Ishikawa (cell line): ENCODE measurements around the gene EIF4E3.

Experiments
- CEBPB ChIP-seq: IDR thresholded peaks from 2 replicates; pipeline ENCODE4 v1.6.1; 2012
- CREB1 ChIP-seq: IDR thresholded peaks from 2 replicates; pipeline ENCODE4 v1.6.1; 2012; ENCODE audit warnings: low read depth
- EGR1 ChIP-seq: IDR thresholded peaks from 2 replicates; pipeline ENCODE4 v1.6.1; 2012
- EP300 ChIP-seq: IDR thresholded peaks from 2 replicates; pipeline ENCODE4 v1.6.1; 2012; ENCODE audit warnings: borderline replicate concordance
- FOXM1 ChIP-seq: IDR thresholded peaks from 2 replicates; pipeline ENCODE4 v1.6.1; 2012; ENCODE audit warnings: low read depth, borderline replicate concordance
- NFIC ChIP-seq: IDR thresholded peaks from 2 replicates; pipeline ENCODE4 v1.6.1; 2012
- RAD21 ChIP-seq: IDR thresholded peaks from 2 replicates; pipeline ENCODE4 v1.6.1; 2012; ENCODE audit warnings: low read depth
- TAF1 ChIP-seq: IDR thresholded peaks from 2 replicates; pipeline ENCODE4 v1.6.1; 2012; ENCODE audit warnings: low read depth, mild to moderate bottlenecking
- TCF12 ChIP-seq: IDR thresholded peaks from 2 replicates; pipeline ENCODE4 v1.6.1; 2012; ENCODE audit warnings: low read depth
- TEAD4 ChIP-seq: IDR thresholded peaks from 2 replicates; pipeline ENCODE4 v1.6.1; 2012
- YY1 ChIP-seq: IDR thresholded peaks from 2 replicates; pipeline ENCODE4 v1.6.1; 2012; ENCODE audit warnings: low read depth
- ZBTB7A ChIP-seq: IDR thresholded peaks from 2 replicates; pipeline ENCODE4 v1.6.1; 2012; ENCODE audit warnings: low read depth
- TF ChIP-seq, protein P1 (sequence below): IDR thresholded peaks from 2 replicates; pipeline ENCODE4 v1.6.1; 2012; ENCODE audit warnings: low read depth, mild to moderate bottlenecking
- TF ChIP-seq, protein P2 (sequence below): IDR thresholded peaks from 2 replicates; pipeline ENCODE4 v1.6.1; 2012
- TF ChIP-seq, protein P3 (sequence below): IDR thresholded peaks from 2 replicates; pipeline ENCODE4 v1.6.1; 2012

Gene EIF4E3

DNA sequence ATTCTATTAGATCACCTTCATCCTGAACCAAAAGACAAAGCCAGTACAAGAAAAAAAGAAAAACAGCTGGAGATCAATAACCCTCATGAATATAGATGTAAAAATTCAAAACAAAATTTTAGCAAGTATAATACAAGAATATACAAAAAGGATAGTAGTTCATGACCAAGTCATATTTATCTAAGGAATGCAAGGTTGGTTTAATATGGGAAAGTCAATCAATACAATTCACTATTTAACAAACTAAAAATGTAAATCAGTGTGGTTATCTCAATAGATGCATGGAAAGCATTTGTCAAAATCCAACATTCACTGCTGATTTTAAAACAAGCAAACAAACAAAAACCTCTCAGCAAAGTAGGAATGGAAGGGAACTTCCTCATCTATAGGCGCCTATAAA lies 17.4 kb upstream of the EIF4E3 start:
- TF ChIP-seq ZBTB7A (no peak), CREB1 (no peak), RAD21 (no peak), TCF12 (no peak), FOXM1 (no peak), NFIC (no peak), TAF1 (no peak), YY1 (no peak), EGR1 (no peak), EP300 (no peak), TEAD4 (no peak), CEBPB (no peak)
- TF ChIP-seq, protein P1, sequence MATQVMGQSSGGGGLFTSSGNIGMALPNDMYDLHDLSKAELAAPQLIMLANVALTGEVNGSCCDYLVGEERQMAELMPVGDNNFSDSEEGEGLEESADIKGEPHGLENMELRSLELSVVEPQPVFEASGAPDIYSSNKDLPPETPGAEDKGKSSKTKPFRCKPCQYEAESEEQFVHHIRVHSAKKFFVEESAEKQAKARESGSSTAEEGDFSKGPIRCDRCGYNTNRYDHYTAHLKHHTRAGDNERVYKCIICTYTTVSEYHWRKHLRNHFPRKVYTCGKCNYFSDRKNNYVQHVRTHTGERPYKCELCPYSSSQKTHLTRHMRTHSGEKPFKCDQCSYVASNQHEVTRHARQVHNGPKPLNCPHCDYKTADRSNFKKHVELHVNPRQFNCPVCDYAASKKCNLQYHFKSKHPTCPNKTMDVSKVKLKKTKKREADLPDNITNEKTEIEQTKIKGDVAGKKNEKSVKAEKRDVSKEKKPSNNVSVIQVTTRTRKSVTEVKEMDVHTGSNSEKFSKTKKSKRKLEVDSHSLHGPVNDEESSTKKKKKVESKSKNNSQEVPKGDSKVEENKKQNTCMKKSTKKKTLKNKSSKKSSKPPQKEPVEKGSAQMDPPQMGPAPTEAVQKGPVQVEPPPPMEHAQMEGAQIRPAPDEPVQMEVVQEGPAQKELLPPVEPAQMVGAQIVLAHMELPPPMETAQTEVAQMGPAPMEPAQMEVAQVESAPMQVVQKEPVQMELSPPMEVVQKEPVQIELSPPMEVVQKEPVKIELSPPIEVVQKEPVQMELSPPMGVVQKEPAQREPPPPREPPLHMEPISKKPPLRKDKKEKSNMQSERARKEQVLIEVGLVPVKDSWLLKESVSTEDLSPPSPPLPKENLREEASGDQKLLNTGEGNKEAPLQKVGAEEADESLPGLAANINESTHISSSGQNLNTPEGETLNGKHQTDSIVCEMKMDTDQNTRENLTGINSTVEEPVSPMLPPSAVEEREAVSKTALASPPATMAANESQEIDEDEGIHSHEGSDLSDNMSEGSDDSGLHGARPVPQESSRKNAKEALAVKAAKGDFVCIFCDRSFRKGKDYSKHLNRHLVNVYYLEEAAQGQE, result no peak
- TF ChIP-seq, protein P2, sequence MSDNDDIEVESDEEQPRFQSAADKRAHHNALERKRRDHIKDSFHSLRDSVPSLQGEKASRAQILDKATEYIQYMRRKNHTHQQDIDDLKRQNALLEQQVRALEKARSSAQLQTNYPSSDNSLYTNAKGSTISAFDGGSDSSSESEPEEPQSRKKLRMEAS, result no peak
- TF ChIP-seq, protein P3, sequence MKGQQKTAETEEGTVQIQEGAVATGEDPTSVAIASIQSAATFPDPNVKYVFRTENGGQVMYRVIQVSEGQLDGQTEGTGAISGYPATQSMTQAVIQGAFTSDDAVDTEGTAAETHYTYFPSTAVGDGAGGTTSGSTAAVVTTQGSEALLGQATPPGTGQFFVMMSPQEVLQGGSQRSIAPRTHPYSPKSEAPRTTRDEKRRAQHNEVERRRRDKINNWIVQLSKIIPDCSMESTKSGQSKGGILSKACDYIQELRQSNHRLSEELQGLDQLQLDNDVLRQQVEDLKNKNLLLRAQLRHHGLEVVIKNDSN, result no peak

DNA sequence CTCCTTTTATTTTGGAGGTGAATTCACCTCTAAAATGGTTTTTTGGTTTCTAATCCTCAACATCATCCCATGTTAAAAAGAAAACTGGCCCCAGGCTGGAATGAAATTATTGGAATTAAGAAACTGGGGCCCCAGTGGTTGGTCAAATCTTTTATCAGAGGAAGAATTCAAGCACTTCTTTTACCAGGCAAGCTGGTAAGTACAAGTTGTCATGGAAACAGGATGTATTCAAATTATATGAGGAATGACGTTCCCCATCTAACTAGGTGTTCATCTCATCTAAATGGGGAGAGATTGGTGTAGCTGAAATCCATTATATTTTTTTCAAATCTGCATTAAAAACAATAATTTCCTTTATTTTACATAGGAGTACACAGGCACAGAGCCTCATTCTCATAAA lies 9.7 kb upstream of the EIF4E3 start:
- TF ChIP-seq ZBTB7A (no peak), YY1 (no peak), CEBPB (no peak), FOXM1 (no peak), TAF1 (no peak), CREB1 (no peak), TCF12 (no peak)
- TF ChIP-seq, protein P2, result no peak
- TF ChIP-seq, protein P1, result no peak
- TF ChIP-seq, protein P3, result no peak

DNA sequence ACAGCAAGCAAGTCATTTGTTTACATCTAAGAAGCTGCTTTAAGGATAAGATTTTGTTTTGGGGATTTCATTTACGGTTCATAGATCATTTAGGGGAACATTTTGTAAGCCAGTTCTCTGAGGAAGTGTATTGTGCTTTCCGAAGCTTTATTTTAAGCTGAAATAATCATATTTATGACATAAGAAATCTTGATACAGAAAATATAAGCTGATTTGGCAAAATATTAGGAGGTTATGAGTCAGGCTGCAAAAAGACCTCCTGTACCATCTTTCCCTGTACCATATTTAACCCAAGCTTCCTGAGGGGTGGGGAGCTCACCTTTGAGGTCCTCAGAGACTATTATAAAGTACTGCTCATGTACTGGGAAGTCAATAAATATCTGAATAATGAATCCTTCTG lies 8.1 kb upstream of the EIF4E3 start:
- no peak for TF ChIP-seq CEBPB
- no peak for TF ChIP-seq FOXM1
- TF ChIP-seq CREB1, result no peak

DNA sequence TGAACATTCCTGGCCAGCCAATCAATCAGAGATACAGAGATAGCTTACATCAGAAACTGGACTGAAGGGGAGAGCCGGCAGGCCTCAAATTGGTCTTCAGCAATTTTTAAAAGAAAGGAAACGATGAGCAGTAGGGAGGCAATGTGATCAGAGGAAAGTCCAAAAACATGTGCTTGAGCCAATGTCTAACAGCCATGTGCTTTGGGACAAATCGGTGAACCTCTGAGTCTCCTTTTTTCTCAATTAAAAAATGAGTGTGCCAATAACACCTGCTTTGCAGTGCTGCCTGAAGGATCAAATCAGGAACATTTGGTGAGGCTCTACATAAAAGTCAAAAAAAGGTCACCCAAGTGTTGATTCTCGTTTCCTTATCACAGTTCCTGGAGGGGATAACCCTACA lies 7.4 kb upstream of the EIF4E3 start:
- no peak for TF ChIP-seq EGR1
- TF ChIP-seq TCF12, result no peak
- no peak for TF ChIP-seq RAD21
- TF ChIP-seq CREB1, result no peak
- TF ChIP-seq, protein P1, result no peak
- TF ChIP-seq ZBTB7A, result no peak
- TF ChIP-seq CEBPB, result no peak
- TF ChIP-seq YY1, result no peak
- TF ChIP-seq, protein P3, result no peak
- TF ChIP-seq, protein P2, result no peak
- no peak for TF ChIP-seq NFIC
- TF ChIP-seq TEAD4, result no peak
- no peak for TF ChIP-seq TAF1
- no peak for TF ChIP-seq EP300
- TF ChIP-seq FOXM1, result no peak
